ENCODE measurements around the gene JAZF1. TPM values are rescaled to one million over a fixed set of nuclear protein-coding genes. Genes with fewer than 3 reads are reported as not detected.
"Not testable (repeated sequence)": the region's sequence is repeated elsewhere in the genome, so short reads cannot be mapped to it uniquely, and the experiment has no call there.

JAZF1 gene
- total RNA-seq, 1 donor from 2014 or later, result 22.1 TPM

- ATAC-seq (ENCODE audit: poor library complexity) (no peak), DNase-seq (no peak)
- intact Hi-C loops (cut with DNase I), result no loop called here
These were observed 312.5 kb downstream of the JAZF1 start for GRCh38 chr7:27868131-27868550.

DNA sequence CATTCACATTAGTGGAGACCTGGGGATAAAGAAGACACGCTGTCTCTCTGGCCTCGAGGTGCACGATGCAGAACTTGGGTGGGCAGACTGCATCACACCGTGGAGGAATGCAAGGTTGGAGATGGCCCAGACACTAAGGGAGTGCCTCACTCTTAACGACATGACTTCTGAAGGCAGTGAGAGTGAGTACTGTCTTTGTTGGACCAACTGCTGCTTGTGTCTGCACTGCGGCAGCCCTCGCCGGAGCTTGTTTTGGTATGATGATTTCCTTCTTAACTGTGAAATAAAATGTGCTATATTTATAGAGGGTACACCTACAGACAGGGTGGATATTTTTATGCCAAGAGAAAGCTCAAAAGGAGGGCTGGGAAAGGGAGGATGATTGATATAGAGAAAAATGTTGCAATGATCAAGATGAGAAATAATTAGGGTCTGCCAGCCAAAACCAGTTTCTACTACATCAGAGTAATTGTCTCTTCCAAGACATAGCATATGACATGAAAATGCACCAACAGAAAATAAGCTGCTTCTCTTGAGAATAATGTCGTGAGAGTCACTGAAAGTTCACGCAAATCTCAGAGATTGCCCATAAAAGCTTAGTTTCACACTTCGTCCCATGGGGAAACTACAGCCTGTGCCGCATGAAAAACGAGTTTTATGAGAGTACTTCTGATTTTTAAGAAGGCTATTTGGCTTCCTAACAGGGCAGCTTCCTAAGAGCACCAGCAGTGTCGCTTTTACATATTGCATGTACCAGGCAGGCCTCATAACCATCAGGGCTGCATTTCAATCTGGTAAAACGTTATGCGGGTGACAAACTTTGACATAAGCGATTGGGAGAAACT lies 313.5 kb downstream of the JAZF1 start:
- intact Hi-C loops (cut with DNase I), result no loop called here
- DNase-seq (no peak), ATAC-seq (ENCODE audit: poor library complexity) (no peak)

GRCh38 chr7:27866256-27866655 lies 314.3 kb downstream of the JAZF1 start:
- no peak for DNase-seq
- intact Hi-C loops (cut with DNase I), result no loop called here
- no peak for ATAC-seq (ENCODE audit: poor library complexity)

GRCh38 chr7:27863880-27864279 lies 316.7 kb downstream of the JAZF1 start:
- DNase-seq (no peak), ATAC-seq (ENCODE audit: poor library complexity) (no peak)
- intact Hi-C loops (cut with DNase I), result no loop called here

- intact Hi-C loops (cut with DNase I), result no loop called here
- no peak for DNase-seq
- ATAC-seq (ENCODE audit: poor library complexity), result no peak
These were observed 318.8 kb downstream of the JAZF1 start for GRCh38 chr7:27861747-27862146.

DNA sequence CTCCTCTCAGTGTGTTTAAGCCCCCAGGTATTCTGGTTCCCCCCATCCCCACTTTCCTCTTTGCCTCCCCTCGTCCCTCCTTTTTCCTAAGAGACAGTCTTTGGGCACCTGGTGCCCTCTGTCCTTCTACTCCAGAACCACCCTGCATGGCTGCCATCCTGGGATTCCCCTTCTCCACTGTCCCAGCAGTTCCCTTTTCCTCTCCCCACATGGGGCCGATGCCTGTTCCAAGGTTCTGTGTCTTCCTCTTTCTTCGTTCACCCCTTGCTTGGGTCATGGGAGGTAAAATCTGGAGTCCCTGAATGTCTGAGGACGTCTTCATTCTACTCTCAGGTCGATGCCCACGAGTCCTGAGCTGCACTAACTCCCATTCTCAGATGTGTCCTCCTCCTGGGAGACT lies 319.8 kb downstream of the JAZF1 start:
- intact Hi-C loops (cut with DNase I), result no loop called here
- no peak for ATAC-seq (ENCODE audit: poor library complexity)
- no peak for DNase-seq

- DNase-seq; ATAC-seq (ENCODE audit: poor library complexity); intact Hi-C loops (cut with DNase I): not testable (repeated sequence)
These were observed 323.7 kb downstream of the JAZF1 start for GRCh38 chr7:27856703-27857485.

- ATAC-seq (ENCODE audit: poor library complexity) (no peak), DNase-seq (no peak)
- intact Hi-C loops (cut with DNase I), result no loop called here
These were observed 330.1 kb downstream of the JAZF1 start for GRCh38 chr7:27850531-27850930.

DNA sequence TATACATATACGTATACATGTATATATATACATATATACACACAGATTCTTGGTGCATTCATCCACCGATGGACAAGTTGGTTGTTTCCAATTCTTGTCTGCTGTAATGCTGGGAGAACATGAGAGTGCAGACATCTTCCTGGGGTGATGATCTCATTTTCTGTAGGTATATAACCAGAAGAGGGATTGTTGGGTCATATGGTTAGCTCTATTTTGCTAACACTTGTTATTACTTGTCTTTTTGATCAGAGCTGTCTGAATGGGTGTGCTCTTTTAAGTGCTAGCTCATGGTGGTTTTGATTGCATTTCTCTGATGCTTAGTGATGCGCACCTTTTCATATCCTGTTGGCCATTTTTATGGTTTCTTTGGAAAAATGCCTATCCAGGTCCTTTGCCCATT lies 334.2 kb downstream of the JAZF1 start:
- DNase-seq (no peak), ATAC-seq (ENCODE audit: poor library complexity) (no peak)
- intact Hi-C loops (cut with DNase I), result no loop called here

DNA sequence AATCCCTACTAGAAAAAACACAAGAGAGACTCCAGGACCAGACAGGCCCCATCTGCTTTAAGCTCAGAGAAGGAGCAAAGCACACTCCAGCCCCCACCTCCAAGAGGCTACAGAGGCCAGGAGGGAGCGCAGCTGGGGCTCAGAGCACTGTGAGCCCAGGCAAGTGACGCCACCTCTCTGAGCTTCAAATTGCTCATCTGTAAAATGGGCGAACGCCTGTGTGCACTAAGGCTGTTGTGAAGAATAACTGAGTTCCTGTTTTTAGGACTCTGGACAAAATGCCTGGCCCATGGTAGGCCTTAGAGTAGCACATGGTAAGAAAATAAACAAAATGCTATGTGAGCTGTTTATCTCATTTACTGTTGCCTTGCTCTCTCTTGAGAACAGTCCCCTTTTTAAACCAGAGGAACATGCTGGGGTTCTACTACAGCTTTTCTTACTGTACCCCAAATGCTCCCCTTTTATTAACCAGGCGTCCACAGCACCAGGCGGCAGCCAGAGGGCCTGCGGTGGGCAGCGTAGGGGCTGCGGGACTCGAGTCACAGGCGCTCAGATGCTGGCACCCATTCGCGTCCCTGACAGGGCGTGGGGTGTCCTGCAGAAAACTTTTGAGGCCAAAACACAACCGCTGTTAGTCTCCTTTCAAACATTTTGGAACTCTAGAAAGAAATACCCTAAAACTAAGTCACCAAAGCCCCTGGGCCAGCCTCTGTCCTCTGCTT lies 336.9 kb downstream of the JAZF1 start:
- ATAC-seq (ENCODE audit: poor library complexity), result no peak
- intact Hi-C loops (cut with DNase I), result no loop called here
- DNase-seq, result no peak

DNA sequence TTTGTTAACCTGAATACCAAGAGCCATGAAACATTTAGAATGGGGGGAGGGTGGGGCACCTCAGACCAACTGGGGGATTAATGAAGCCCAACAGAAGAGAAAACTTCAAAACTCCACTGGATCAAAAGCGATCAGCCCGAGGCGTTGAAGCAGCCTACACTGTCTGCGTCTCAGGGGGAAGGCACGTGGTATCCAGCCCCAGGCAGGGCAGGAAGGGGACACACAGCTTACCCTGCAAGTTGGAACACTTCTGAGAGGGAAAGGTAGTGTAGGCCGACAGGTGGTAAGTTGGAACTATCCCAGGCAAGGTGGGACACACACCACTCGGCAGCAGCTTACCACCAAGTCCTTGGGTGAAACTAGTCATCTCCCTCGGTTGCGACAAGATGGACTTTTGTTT lies 337.7 kb downstream of the JAZF1 start:
- DNase-seq (no peak), ATAC-seq (ENCODE audit: poor library complexity) (no peak)
- intact Hi-C loops (cut with DNase I), result no loop called here

- DNase-seq (no peak), ATAC-seq (ENCODE audit: poor library complexity) (no peak)
- intact Hi-C loops (cut with DNase I), result no loop called here
These were observed 338.4 kb downstream of the JAZF1 start for GRCh38 chr7:27842094-27842692.

- DNase-seq (no peak), ATAC-seq (ENCODE audit: poor library complexity) (peak; percentile 63)
- intact Hi-C loops (cut with DNase I), result no loop called here
These were observed 339.7 kb downstream of the JAZF1 start for GRCh38 chr7:27840760-27841364.

- intact Hi-C loops (cut with DNase I), result no loop called here
- no peak for ATAC-seq (ENCODE audit: poor library complexity)
- no peak for DNase-seq
These were observed 340.3 kb downstream of the JAZF1 start for GRCh38 chr7:27840313-27840712.

GRCh38 chr7:27839099-27839498 lies 341.5 kb downstream of the JAZF1 start:
- DNase-seq (no peak), ATAC-seq (ENCODE audit: poor library complexity) (no peak)
- intact Hi-C loops (cut with DNase I), result no loop called here

- intact Hi-C loops (cut with DNase I), result no loop called here
- DNase-seq (no peak), ATAC-seq (ENCODE audit: poor library complexity) (no peak)
These were observed 344.1 kb downstream of the JAZF1 start for GRCh38 chr7:27836536-27836935.

DNA sequence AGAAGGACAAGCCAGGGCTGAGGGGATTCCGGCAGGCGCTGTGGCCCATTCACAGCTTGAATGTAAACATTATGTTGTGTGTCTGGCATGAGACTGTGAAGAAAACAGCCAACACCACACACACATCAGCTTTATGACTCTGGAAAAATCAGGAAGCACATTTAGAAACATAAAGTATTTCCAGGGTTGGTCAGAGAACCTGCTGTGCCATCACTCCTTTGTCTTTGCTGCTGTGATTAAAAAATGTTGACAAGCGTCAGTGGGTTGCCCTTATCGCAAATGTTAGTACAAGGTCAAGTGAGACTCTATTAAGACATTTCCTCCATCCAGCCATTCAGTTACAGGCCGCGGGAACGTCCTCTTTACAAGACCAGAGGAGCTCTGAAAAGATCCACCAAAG lies 345.2 kb downstream of the JAZF1 start:
- intact Hi-C loops (cut with DNase I), result no loop called here
- ATAC-seq (ENCODE audit: poor library complexity) (peak; percentile 65), DNase-seq (no peak)

- ATAC-seq (ENCODE audit: poor library complexity), result peak; percentile 88
- DNase-seq, result no peak
- intact Hi-C loops (cut with DNase I), result no loop called here
These were observed 346.2 kb downstream of the JAZF1 start for GRCh38 chr7:27834179-27834921.

All from Right ventricle myocardium superior (tissue), 1 donor.